GM12801 (cell line): Measurements from ENCODE around the gene SMAGP.

Experiments used
- CTCF ChIP-seq: IDR thresholded peaks from one replicate; pipeline ENCODE4 v1.5.1; 2011; ENCODE audit warnings: control low read depth; ENCODE audit not compliant: insufficient read length; ENCODE audit errors: extremely low read depth

SMAGP gene

GRCh38 chr12:51270067-51270950 lies at the start of gene SMAGP:
Gene SMAGP (minus strand): TSS chr12:51270415. CDS start chr12:51269278, 1,137 bp downstream.
- TF ChIP-seq CTCF, result no peak

GRCh38 chr12:51318846-51319599 lies 48.8 kb upstream of the SMAGP start:
- no peak for TF ChIP-seq CTCF

GRCh38 chr12:51311389-51311788 lies 41.2 kb upstream of the SMAGP start:
- TF ChIP-seq CTCF, result no peak

GRCh38 chr12:51307655-51308593 lies 37.7 kb upstream of the SMAGP start:
- no peak for TF ChIP-seq CTCF

GRCh38 chr12:51306507-51306906 lies 36.3 kb upstream of the SMAGP start:
- TF ChIP-seq CTCF, result no peak

GRCh38 chr12:51295651-51296050 lies 25.4 kb upstream of the SMAGP start:
- TF ChIP-seq CTCF, result no peak
